ENCODE results near the gene ERN1. TPM values are rescaled to one million over a fixed set of nuclear protein-coding genes. Genes with fewer than 3 reads are reported as not detected.

The ERN1 gene
- total and polyA plus RNA-seq, 2 of the 8 experiments (the other 6 are each of a cell fraction or from before 2014, with no cell fraction given), result 1.8 to 3.9 TPM

GRCh38 chr17:64117981-64118979 is 11.7 kb downstream of the ERN1 start:
- FAIRE-seq, result no peak
- no peaks in the 10 kb centered on the region for H3K23me2 ChIP-seq (ENCODE audit: low read depth, low read length)
- H2BK12ac ChIP-seq (ENCODE audit: low read depth, low read length), result no peak overlapping the region
- H3K27ac ChIP-seq (ENCODE audit: low read depth, low read length), result no peak overlapping the region
- no peak overlapping the region for H2BK120ac ChIP-seq (replicated peaks; ENCODE audit: low read depth, low read length)
- H3K79me1 ChIP-seq (ENCODE audit: low read depth, low read length), result no peaks in the 10 kb centered on the region
- WGBS, 2 experiments (ENCODE audit: extremely low coverage in 1 of 2, insufficient coverage in 1 of 2, insufficient read length in 1 of 2, insufficient replicate concordance in 2 of 2, low coverage in 1 of 2, low lambda C conversion rate in 2 of 2, missing lambda C conversion rate in 1 of 2), result 90% methylated on average over 10 of the region's 10 CpGs; no CpG with 5 or more reads in 1 of the 2 experiments
- no peak overlapping the region for H3K4me3 ChIP-seq (ENCODE audit: extremely low read depth in 1 of 4, insufficient read depth in 2 of 4, low read depth in 3 of 4, low read length in 4 of 4)
- H4K91ac ChIP-seq (replicated peaks; ENCODE audit: insufficient read length, low read length), result no peak overlapping the region
- no peak overlapping the region for H3K9ac ChIP-seq (replicated peaks in 1 of 4; ENCODE audit: extremely low read depth in 1 of 4, low read depth in 3 of 4, low read length in 3 of 4)
- no peak for DNase-seq (ENCODE audit: low read depth in 1 of 2, low spot score in 2 of 2)
- no peaks in the 10 kb centered on the region for H4K20me1 ChIP-seq (replicated peaks in 1 of 2; ENCODE audit: control insufficient read depth in 1 of 2, insufficient read depth in 2 of 2, low read length in 2 of 2)
- no peak overlapping the region for H3K4me2 ChIP-seq (ENCODE audit: insufficient read depth in 1 of 2, low read depth in 2 of 2, low read length in 2 of 2)
- H3K18ac ChIP-seq (ENCODE audit: extremely low read depth, low read length), result no peak overlapping the region
- H3K79me2 ChIP-seq (ENCODE audit: control insufficient read depth in 1 of 2, insufficient read depth in 2 of 2, low read length in 2 of 2), result no peaks in the 10 kb centered on the region
- H3K9me3 ChIP-seq (ENCODE audit: insufficient read depth in 2 of 2, low read depth in 1 of 2, low read length in 1 of 2), result no peaks in the 10 kb centered on the region; a peak in 1 of 4 replicates
- no peaks in the 10 kb centered on the region for H3K36me3 ChIP-seq (ENCODE audit: control insufficient read depth in 2 of 4, insufficient read depth in 4 of 4, low read length in 3 of 4)
- H2BK15ac ChIP-seq (ENCODE audit: low read length), result no peak overlapping the region
- H3K4me1 ChIP-seq (replicated peaks in 1 of 4; ENCODE audit: control insufficient read depth in 3 of 4, insufficient read depth in 4 of 4, low read length in 3 of 4), result no peaks in the 10 kb centered on the region
- H4K5ac ChIP-seq (ENCODE audit: insufficient read length, low read depth, low read length), result no peak overlapping the region
- H3K23ac ChIP-seq (ENCODE audit: insufficient read length), result no peak overlapping the region
- H3K14ac ChIP-seq (ENCODE audit: insufficient read length), result no peak overlapping the region
- H3K27me3 ChIP-seq (replicated peaks in 1 of 4; ENCODE audit: control insufficient read depth in 3 of 4, extremely low read depth in 1 of 4, insufficient read depth in 3 of 4, low read length in 3 of 4), result no peaks in the 10 kb centered on the region
- no peak overlapping the region for H3K4ac ChIP-seq (replicated peaks; ENCODE audit: insufficient read length, low read depth, low read length)
- no peak overlapping the region for H2AFZ ChIP-seq (ENCODE audit: low read length)
- no peak overlapping the region for H2AK5ac ChIP-seq (ENCODE audit: low read depth, low read length)
- no peak overlapping the region for H2BK20ac ChIP-seq (ENCODE audit: low read length)
- no peak overlapping the region for H2BK5ac ChIP-seq (ENCODE audit: low read depth, low read length)
- H4K8ac ChIP-seq (ENCODE audit: extremely low read depth, insufficient read depth, low read length), result no peak overlapping the region
- H3K56ac ChIP-seq (replicated peaks; ENCODE audit: insufficient read length, low read depth, low read length), result no peak overlapping the region
- ChIA-PET CTCF (ENCODE audit: partially characterized antibody) (interaction anchor here (0.6 to 1.5 kb wide), 4 partner anchors 15 to 88 kb away, joined by 3 to 9 read pairs (median 4); no protein-coding TSS in a partner anchor), POLR2A (ENCODE audit: partially characterized antibody) (interaction anchor here (1.0 to 1.2 kb wide), 2 partner anchors 9 to 12 kb away, joined by 3 read pairs; partner anchors contain the start of gene ERN1)
- TF ChIP-seq JUND (IDR thresholded peaks at IDR 0.05; ENCODE audit: low read length) (no peak), CBX8 (IDR thresholded peaks at IDR 0.05; ENCODE audit: borderline replicate concordance, low read depth, low read length) (no peak), POLR2A (IDR thresholded peaks at IDR 0.05; ENCODE audit: control extremely low read depth in 1 of 2, low read depth in 2 of 2, low read length in 2 of 2) (no peak), GTF2F1 (IDR thresholded peaks at IDR 0.05; ENCODE audit: borderline replicate concordance, low read depth, low read length) (no peak), TAF1 (IDR thresholded peaks at IDR 0.05; ENCODE audit: low read depth, low read length) (no peak), E2F6 (IDR thresholded peaks at IDR 0.05) (no peak), EP300 (IDR thresholded peaks at IDR 0.05; ENCODE audit: borderline replicate concordance in 1 of 2, low read depth in 2 of 2, low read length in 2 of 2) (no peak), USF2 (IDR thresholded peaks at IDR 0.05; ENCODE audit: low read length) (no peak), POU5F1 (IDR thresholded peaks at IDR 0.05; ENCODE audit: low read depth, low read length) (no peak), CBX5 (IDR thresholded peaks at IDR 0.05; ENCODE audit: low read depth, low read length) (no peak)
